Measurements from ENCODE around the gene MYOCOS. TPM values are rescaled to one million over a fixed set of nuclear protein-coding genes. Genes with fewer than 3 reads are reported as not detected.
"Not testable (repeated sequence)": the region's sequence is repeated elsewhere in the genome, so short reads cannot be mapped to it uniquely, and the experiment has no call there.

MYOCOS gene
- total RNA-seq, 1 experiment from 2014 or later, result 0.41 TPM

DNA sequence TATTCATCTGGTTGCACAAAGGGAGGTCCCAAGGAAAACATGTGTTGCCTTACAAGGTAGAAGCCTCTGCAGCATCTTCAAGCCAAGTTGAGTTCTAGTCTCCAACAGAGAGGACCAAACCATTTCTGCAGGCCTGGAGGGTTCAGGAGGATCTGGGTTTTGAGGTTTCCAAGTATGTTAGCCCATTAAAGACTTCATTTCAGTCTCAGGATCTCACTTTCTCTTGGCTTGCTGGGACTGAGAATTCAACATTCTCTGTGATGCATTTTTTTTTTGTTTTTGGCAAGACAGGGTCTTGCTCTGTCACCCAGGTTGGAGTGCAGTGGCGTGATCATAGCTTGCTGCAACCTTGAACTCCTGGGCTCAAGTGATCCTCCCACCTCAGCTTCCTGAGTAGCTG is 8.8 kb upstream of the MYOCOS start:
- H3K27me3 ChIP-seq (replicated peaks; ENCODE audit: insufficient read depth, low read depth, low read length, poor library complexity), result no peaks in the 10 kb centered on the region
- ChIA-PET CTCF (no interaction called here), POLR2A (ENCODE audit: low non-redundant PET) (no interaction called here)
- H3K4me3 ChIP-seq (ENCODE audit: low read depth, low read length, poor library complexity, severe bottlenecking), result no peak overlapping the region
- TF ChIP-seq EZH2 (IDR thresholded peaks at IDR 0.05; ENCODE audit: borderline replicate concordance, low read depth, low read length, poor library complexity, severe bottlenecking), result no peak
- TF ChIP-seq, protein P1, sequence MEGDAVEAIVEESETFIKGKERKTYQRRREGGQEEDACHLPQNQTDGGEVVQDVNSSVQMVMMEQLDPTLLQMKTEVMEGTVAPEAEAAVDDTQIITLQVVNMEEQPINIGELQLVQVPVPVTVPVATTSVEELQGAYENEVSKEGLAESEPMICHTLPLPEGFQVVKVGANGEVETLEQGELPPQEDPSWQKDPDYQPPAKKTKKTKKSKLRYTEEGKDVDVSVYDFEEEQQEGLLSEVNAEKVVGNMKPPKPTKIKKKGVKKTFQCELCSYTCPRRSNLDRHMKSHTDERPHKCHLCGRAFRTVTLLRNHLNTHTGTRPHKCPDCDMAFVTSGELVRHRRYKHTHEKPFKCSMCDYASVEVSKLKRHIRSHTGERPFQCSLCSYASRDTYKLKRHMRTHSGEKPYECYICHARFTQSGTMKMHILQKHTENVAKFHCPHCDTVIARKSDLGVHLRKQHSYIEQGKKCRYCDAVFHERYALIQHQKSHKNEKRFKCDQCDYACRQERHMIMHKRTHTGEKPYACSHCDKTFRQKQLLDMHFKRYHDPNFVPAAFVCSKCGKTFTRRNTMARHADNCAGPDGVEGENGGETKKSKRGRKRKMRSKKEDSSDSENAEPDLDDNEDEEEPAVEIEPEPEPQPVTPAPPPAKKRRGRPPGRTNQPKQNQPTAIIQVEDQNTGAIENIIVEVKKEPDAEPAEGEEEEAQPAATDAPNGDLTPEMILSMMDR (conservative IDR thresholded peaks at IDR 0.05; ENCODE audit: low read depth, low read length), result no peak
- intact Hi-C loops (cut with micrococcal nuclease; ENCODE audit: unreplicated experiment), result no loop called here
- H3K36me3 ChIP-seq (ENCODE audit: insufficient read depth, low read length, poor library complexity, severe bottlenecking), result no peaks in the 10 kb centered on the region
- H3K27ac ChIP-seq (ENCODE audit: low read depth, low read length, poor library complexity, severe bottlenecking), result no peak overlapping the region
- no peak for DNase-seq (ENCODE audit: low spot score)
- no peaks in the 10 kb centered on the region for H3K9me3 ChIP-seq (ENCODE audit: low read depth, low read length, poor library complexity, severe bottlenecking)
- BruUV-seq (replicated peaks), result no TSS peak
- H3K4me1 ChIP-seq (ENCODE audit: insufficient read depth, low read length, poor library complexity, severe bottlenecking), result no peaks in the 10 kb centered on the region

DNA sequence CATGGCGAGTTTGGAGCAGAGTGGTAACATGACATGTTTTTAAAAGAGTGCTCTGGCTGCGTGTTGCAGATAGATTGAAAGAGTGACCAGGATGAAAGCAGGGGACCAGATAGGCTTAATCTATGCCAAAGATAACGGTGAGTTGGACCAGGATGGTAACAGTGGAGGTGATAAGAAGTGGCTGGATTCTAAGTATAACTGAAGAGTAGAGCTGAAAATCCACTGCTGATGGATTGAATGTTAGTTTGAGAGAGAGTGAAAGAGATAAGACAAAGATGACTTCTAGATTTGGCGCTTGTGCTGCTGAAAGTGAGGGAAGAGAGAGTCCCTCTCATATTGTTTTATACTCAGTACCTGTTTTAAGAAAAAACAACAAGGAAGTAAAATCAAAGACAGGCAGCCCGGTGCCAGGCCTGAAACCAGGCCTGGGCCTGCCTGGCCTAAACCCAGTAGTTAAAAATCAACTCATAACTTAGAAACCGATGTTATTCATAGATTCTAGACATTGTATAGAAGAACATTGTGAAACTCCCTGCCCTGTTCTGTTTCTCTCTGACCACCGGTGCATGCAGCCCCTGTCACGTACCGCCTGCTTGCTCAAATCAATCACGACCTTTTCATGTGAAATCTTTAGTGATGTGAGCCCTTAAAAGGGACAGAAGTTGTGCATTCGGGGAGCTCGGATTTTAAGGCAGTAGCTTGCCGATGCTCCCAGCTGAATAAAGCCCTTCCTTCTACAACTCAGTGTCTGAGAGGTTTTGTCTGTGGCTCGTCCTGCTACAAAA is 6.7 kb upstream of the MYOCOS start:
- H3K36me3 ChIP-seq (ENCODE audit: insufficient read depth, low read length, poor library complexity, severe bottlenecking); H3K4me1 ChIP-seq (ENCODE audit: insufficient read depth, low read length, poor library complexity, severe bottlenecking); H3K4me3 ChIP-seq (ENCODE audit: low read depth, low read length, poor library complexity, severe bottlenecking); POLR2A ChIA-PET (ENCODE audit: low non-redundant PET); H3K9me3 ChIP-seq (ENCODE audit: low read depth, low read length, poor library complexity, severe bottlenecking); H3K27me3 ChIP-seq (replicated peaks; ENCODE audit: insufficient read depth, low read depth, low read length, poor library complexity); CTCF ChIA-PET; BruUV-seq (replicated peaks); intact Hi-C loops (cut with micrococcal nuclease; ENCODE audit: unreplicated experiment); H3K27ac ChIP-seq (ENCODE audit: low read depth, low read length, poor library complexity, severe bottlenecking); DNase-seq (ENCODE audit: low spot score): not testable (repeated sequence)

DNA sequence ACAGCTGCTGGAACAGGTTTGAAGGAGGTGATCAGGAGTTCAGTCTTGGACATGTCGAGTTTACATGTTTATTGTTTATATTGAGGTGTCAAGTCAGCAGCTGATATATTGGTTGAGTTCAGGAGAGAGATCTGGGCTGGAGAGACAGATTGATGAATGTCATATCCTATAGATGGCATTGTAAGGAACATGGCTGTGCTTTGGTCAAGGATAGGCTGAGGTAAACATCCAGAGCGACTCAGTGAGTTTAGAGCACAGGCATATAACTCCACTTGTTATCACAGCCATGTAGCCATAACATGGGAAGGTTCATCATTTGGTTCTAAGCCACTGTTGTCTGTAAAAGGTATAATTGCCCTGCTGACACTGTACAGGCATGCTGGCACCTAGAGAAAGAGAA is 5.5 kb upstream of the MYOCOS start:
- no TSS peak for BruUV-seq (replicated peaks)
- CTCF ChIA-PET, result no interaction called here
- Histone ChIP-seq H3K27me3 (replicated peaks; ENCODE audit: insufficient read depth, low read depth, low read length, poor library complexity) (no peaks in the 10 kb centered on the region), H3K4me1 (ENCODE audit: insufficient read depth, low read length, poor library complexity, severe bottlenecking) (no peaks in the 10 kb centered on the region), H3K4me3 (ENCODE audit: low read depth, low read length, poor library complexity, severe bottlenecking) (no peak overlapping the region), H3K36me3 (ENCODE audit: insufficient read depth, low read length, poor library complexity, severe bottlenecking) (no peaks in the 10 kb centered on the region), H3K27ac (ENCODE audit: low read depth, low read length, poor library complexity, severe bottlenecking) (no peak overlapping the region), H3K9me3 (ENCODE audit: low read depth, low read length, poor library complexity, severe bottlenecking) (no peaks in the 10 kb centered on the region)
- no peak for DNase-seq (ENCODE audit: low spot score)
- intact Hi-C loops (cut with micrococcal nuclease; ENCODE audit: unreplicated experiment), result no loop called here
- TF ChIP-seq, protein P1 (conservative IDR thresholded peaks at IDR 0.05; ENCODE audit: low read depth, low read length), result no peak
- TF ChIP-seq EZH2 (IDR thresholded peaks at IDR 0.05; ENCODE audit: borderline replicate concordance, low read depth, low read length, poor library complexity, severe bottlenecking), result no peak
- POLR2A ChIA-PET (ENCODE audit: low non-redundant PET), result no interaction called here

Data from A673 (cell line).